ENCODE data around the gene MARCHF5. TPM values are rescaled to one million over a fixed set of nuclear protein-coding genes. Genes with fewer than 3 reads are reported as not detected.

MARCHF5 gene
- total RNA-seq, 1 donor from 2014 or later = 7.6 TPM

- DNase-seq (ENCODE audit: low read depth) = no peak
- H3K4me3 ChIP-seq (ENCODE audit: low read depth, low read length) = no peak overlapping the region
- no peak for TF ChIP-seq CTCF (conservative IDR thresholded peaks at IDR 0.05; ENCODE audit: low read depth, low read length)
Measured at GRCh38 chr10:92263396-92263795, 27.6 kb upstream of the MARCHF5 start.

- no peak overlapping the region for H3K4me3 ChIP-seq (ENCODE audit: low read depth, low read length)
- no peak for TF ChIP-seq CTCF (conservative IDR thresholded peaks at IDR 0.05; ENCODE audit: low read depth, low read length)
Measured at GRCh38 chr10:92264249-92264648, 26.7 kb upstream of the MARCHF5 start.

GRCh38 chr10:92265687-92266258 is 25.2 kb upstream of the MARCHF5 start:
- no peak for DNase-seq (ENCODE audit: low read depth)
- no peak for TF ChIP-seq CTCF (conservative IDR thresholded peaks at IDR 0.05; ENCODE audit: low read depth, low read length)
- no peak overlapping the region for H3K4me3 ChIP-seq (ENCODE audit: low read depth, low read length)

More at GRCh38 chr10:92264249-92264648, 26.7 kb upstream of the MARCHF5 start:
- no peak for DNase-seq (ENCODE audit: low read depth)

- H3K4me3 ChIP-seq (ENCODE audit: low read depth, low read length) = no peak overlapping the region
- no peak for DNase-seq (ENCODE audit: low read depth)
- TF ChIP-seq CTCF (conservative IDR thresholded peaks at IDR 0.05; ENCODE audit: low read depth, low read length) = no peak
Measured at GRCh38 chr10:92267343-92267742, 23.6 kb upstream of the MARCHF5 start.

- no peak for TF ChIP-seq CTCF (conservative IDR thresholded peaks at IDR 0.05; ENCODE audit: low read depth, low read length)
- no peak for DNase-seq (ENCODE audit: low read depth)
- no peak overlapping the region for H3K4me3 ChIP-seq (ENCODE audit: low read depth, low read length)
Measured at GRCh38 chr10:92268748-92269147, 22.2 kb upstream of the MARCHF5 start.

GRCh38 chr10:92274071-92274470 is 16.9 kb upstream of the MARCHF5 start:
- no peak for TF ChIP-seq CTCF (conservative IDR thresholded peaks at IDR 0.05; ENCODE audit: low read depth, low read length)
- H3K4me3 ChIP-seq (ENCODE audit: low read depth, low read length) = no peak overlapping the region
- DNase-seq (ENCODE audit: low read depth) = no peak

- TF ChIP-seq CTCF (conservative IDR thresholded peaks at IDR 0.05; ENCODE audit: low read depth, low read length) = no peak
- H3K4me3 ChIP-seq (ENCODE audit: low read depth, low read length) = no peak overlapping the region
- DNase-seq (ENCODE audit: low read depth) = no peak
Measured at GRCh38 chr10:92278996-92279696, 11.8 kb upstream of the MARCHF5 start.

All from epithelial cell of proximal tubule (primary cell).